Stromal cell of bone marrow (primary cell): Measurements from ENCODE around the gene SMIM38.
"Not testable (repeated sequence)": the region's sequence is repeated elsewhere in the genome, so short reads cannot be mapped to it uniquely, and the experiment has no call there.

Experiments
- DNase-seq: peaks from one replicate; pipeline ENCODE4 v3.0.0-alpha.2; 2012; ENCODE audit warnings: low read depth

Gene SMIM38

GRCh38 chr11:69122326-69122629, 33.5 kb upstream of the SMIM38 start:
- no peak for DNase-seq

GRCh38 chr11:69122630-69123431, 32.9 kb upstream of the SMIM38 start:
- no peak for DNase-seq

- no peak for DNase-seq
Observed at GRCh38 chr11:69123593-69124545, 31.9 kb upstream of the SMIM38 start.

GRCh38 chr11:69125861-69126260, 29.9 kb upstream of the SMIM38 start:
- DNase-seq: no peak

- no peak for DNase-seq
Observed at GRCh38 chr11:69126286-69126685, 29.4 kb upstream of the SMIM38 start.

- DNase-seq: no peak
Observed at GRCh38 chr11:69127081-69127850, 28.5 kb upstream of the SMIM38 start.

GRCh38 chr11:69127884-69128283, 27.9 kb upstream of the SMIM38 start:
- no peak for DNase-seq

- no peak for DNase-seq
Observed at GRCh38 chr11:69129053-69129452, 26.7 kb upstream of the SMIM38 start.

GRCh38 chr11:69129647-69130046, 26.1 kb upstream of the SMIM38 start:
- no peak for DNase-seq

- no peak for DNase-seq
Observed at GRCh38 chr11:69130654-69131053, 25.1 kb upstream of the SMIM38 start.

GRCh38 chr11:69131121-69131566, 24.6 kb upstream of the SMIM38 start:
- no peak for DNase-seq

GRCh38 chr11:69131644-69132300, 24.0 kb upstream of the SMIM38 start:
- no peak for DNase-seq

GRCh38 chr11:69132301-69132670, 23.4 kb upstream of the SMIM38 start:
- no peak for DNase-seq

- DNase-seq: no peak
Observed at GRCh38 chr11:69133251-69133650, 22.5 kb upstream of the SMIM38 start.

GRCh38 chr11:69134182-69134581, 21.6 kb upstream of the SMIM38 start:
- DNase-seq: not testable (repeated sequence)

GRCh38 chr11:69134957-69135356, 20.8 kb upstream of the SMIM38 start:
- DNase-seq: no peak

- no peak for DNase-seq
Observed at GRCh38 chr11:69135420-69136363, 20.0 kb upstream of the SMIM38 start.

GRCh38 chr11:69136471-69136870, 19.3 kb upstream of the SMIM38 start:
- no peak for DNase-seq

GRCh38 chr11:69137151-69137844, 18.4 kb upstream of the SMIM38 start:
- no peak for DNase-seq

- DNase-seq: peak; percentile 68
Observed at GRCh38 chr11:69138265-69138664, 17.5 kb upstream of the SMIM38 start.
